LHCN-M2 (cell line): ENCODE measurements around the gene OR11H7. TPM values are rescaled to one million over a fixed set of nuclear protein-coding genes. Genes with fewer than 3 reads are reported as not detected.
"Not testable (repeated sequence)": the region's sequence is repeated elsewhere in the genome, so short reads cannot be mapped to it uniquely, and the experiment has no call there.

ENCODE experiments used
- DNase-seq: peaks from one replicate; pipeline ENCODE4 v3.0.0-alpha.2; 2012; ENCODE audit warnings: low read depth
- polyA plus RNA-seq: library from polyadenylated mRNA; unstranded; fragments of >200 nt; gene quantifications from one replicate; pipeline ENCODE4 v1.2.1, GENCODE V29; 2012; ENCODE audit warnings: missing spikeins
- total RNA-seq: library from RNA; depleted of rRNA; stranded (reverse); fragments of >200 nt; gene quantifications from 2 replicates; pipeline ENCODE4 v1.2.3, GENCODE V29; 2014; rRNA removed

OR11H7 gene
- total RNA-seq = not detected in 2 replicates
- polyA plus RNA-seq = not detected

GRCh38 chr14:20228681-20229080 lies at the start of gene OR11H7:
OR11H7 (plus strand) TSS chr14:20228981.
- DNase-seq = no peak

GRCh38 chr14:20179218-20179617 lies 49.6 kb upstream of the OR11H7 start:
- no peak for DNase-seq

GRCh38 chr14:20179880-20180279 lies 48.9 kb upstream of the OR11H7 start:
- DNase-seq = no peak

GRCh38 chr14:20180486-20180885 lies 48.3 kb upstream of the OR11H7 start:
- no peak for DNase-seq

GRCh38 chr14:20184181-20184580 lies 44.6 kb upstream of the OR11H7 start:
- DNase-seq = no peak

GRCh38 chr14:20190596-20190995 lies 38.2 kb upstream of the OR11H7 start, which contains the start of gene OR11G2:
OR11G2 (plus strand) TSS chr14:20190896; CDS start chr14:20197438, 6,542 bp downstream.
- no peak for DNase-seq

GRCh38 chr14:20191396-20191795 lies 37.4 kb upstream of the OR11H7 start:
- DNase-seq = no peak

- no peak for DNase-seq
These were observed 34.7 kb upstream of the OR11H7 start for GRCh38 chr14:20194101-20194500.

- DNase-seq = not testable (repeated sequence)
These were observed 33.6 kb upstream of the OR11H7 start for GRCh38 chr14:20195170-20195569.

GRCh38 chr14:20195911-20196310 lies 32.9 kb upstream of the OR11H7 start:
- DNase-seq = no peak

GRCh38 chr14:20197459-20197858 lies 31.3 kb upstream of the OR11H7 start:
- no peak for DNase-seq

- no peak for DNase-seq
These were observed 29.8 kb upstream of the OR11H7 start for GRCh38 chr14:20198991-20199390.

GRCh38 chr14:20204721-20205120 lies 24.1 kb upstream of the OR11H7 start:
- no peak for DNase-seq

- DNase-seq = no peak
These were observed 19.2 kb upstream of the OR11H7 start for GRCh38 chr14:20209595-20209994.

GRCh38 chr14:20212406-20212805 lies 16.4 kb upstream of the OR11H7 start:
- DNase-seq = not testable (repeated sequence)

- DNase-seq = peak; percentile 45
These were observed 13.6 kb upstream of the OR11H7 start for GRCh38 chr14:20215196-20215595.

- DNase-seq = peak; percentile 7
These were observed 9.7 kb upstream of the OR11H7 start for GRCh38 chr14:20219033-20219432.

GRCh38 chr14:20223410-20223809 lies 5.4 kb upstream of the OR11H7 start, which contains the start of gene OR11H6:
OR11H6 (plus strand) TSS chr14:20223710; CDS start chr14:20223710, 0 bp downstream.
- DNase-seq = no peak

- DNase-seq = not testable (repeated sequence)
These were observed 6.6 kb downstream of the OR11H7 start for GRCh38 chr14:20235415-20235814.

- DNase-seq = no peak
These were observed 19.0 kb downstream of the OR11H7 start for GRCh38 chr14:20247646-20248246.

GRCh38 chr14:20262642-20263128 lies 33.9 kb downstream of the OR11H7 start:
- peak; percentile 83 for DNase-seq

- DNase-seq = peak; percentile 9
These were observed 35.6 kb downstream of the OR11H7 start for GRCh38 chr14:20264361-20264760.

GRCh38 chr14:20274062-20274461 lies 45.3 kb downstream of the OR11H7 start:
- no peak for DNase-seq
